HG03378 (cell line): ENCODE results near the gene CACNA1D.

Source experiments
- ATAC-seq: cut with Tn5 transposase; IDR thresholded peaks from one replicate; pipeline ENCODE4 v1.9.1; 2021; ENCODE audit warnings: mild to moderate bottlenecking, moderate library complexity; ENCODE audit not compliant: unreplicated experiment

Gene CACNA1D

GRCh38 chr3:53739966-53740365, 245.6 kb downstream of the CACNA1D start:
- no peak for ATAC-seq

DNA sequence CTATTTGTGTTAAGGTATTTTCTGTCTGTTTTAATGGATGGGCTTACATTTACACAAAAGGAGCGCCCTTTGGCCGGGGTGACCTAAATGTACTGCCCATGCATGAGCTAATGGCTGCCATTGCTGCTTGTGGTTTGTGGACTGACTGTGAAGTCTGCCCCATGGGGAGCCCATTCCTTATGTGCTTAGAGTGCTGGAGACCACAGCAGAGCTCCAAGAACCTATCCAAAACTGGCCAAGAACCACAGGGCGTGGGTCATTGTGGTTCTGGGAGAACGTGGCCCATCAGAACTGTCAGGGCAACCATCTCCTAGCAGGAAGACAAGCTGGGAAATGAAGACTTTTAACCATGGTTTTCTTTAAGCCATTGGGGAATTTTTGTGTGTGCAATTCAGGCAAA, 246.5 kb downstream of the CACNA1D start:
- ATAC-seq = no peak

GRCh38 chr3:53744351-53744750, 249.9 kb downstream of the CACNA1D start:
- ATAC-seq = no peak

- ATAC-seq = no peak
These were observed 253.1 kb downstream of the CACNA1D start for GRCh38 chr3:53747559-53747958.

- peak; percentile 86 for ATAC-seq
These were observed 254.3 kb downstream of the CACNA1D start for GRCh38 chr3:53748512-53749271.

DNA sequence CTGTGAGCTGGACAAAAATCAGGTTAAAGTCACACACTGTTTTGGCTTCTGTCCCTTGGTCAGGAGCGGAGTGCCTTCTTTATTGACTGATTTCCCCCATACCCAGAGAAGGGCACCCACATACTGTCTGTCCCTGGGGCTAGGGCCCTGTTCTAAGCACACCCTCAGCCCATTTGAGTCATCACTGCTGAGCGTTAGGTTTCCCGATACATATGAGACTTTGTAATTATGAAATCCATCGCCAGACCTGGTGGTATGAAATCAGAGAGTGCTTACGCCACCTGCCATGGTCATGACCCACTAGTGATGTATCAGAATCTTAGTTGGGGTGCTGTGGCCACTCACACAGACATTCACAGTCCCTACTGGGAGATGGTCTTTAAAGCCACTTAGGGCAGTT, 255.0 kb downstream of the CACNA1D start:
- no peak for ATAC-seq

- peak; percentile 30 for ATAC-seq
These were observed 256.1 kb downstream of the CACNA1D start for GRCh38 chr3:53750253-53751210.

DNA sequence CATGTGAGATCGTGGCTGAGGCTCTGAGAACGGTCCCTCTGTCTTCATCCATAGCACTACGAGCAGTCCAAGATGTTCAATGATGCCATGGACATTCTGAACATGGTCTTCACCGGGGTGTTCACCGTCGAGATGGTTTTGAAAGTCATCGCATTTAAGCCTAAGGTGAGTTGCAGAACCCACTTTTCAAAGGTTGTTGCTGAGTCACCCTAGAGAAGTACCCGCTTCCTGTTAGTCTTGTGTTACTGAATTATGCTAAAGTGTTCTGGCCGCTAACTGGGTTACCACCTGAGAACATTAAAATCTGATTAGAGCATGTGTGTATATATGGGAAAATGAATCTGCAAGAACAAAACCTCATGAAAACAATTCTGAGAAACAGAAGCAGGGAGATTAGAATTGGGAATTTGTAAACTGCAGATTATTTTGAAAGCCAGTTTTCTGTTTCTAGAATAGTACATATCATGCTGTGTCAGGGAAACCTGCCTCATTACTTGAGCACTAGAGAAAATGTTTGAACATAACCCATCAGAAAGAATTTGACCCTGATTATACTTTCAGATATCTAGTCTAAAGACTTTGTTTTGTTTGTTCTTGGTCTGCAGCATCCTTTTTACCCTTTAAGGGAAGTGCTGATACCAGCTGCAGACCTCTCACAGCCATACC, 259.2 kb downstream of the CACNA1D start:
- no peak for ATAC-seq

GRCh38 chr3:53754325-53754724, 259.9 kb downstream of the CACNA1D start:
- no peak for ATAC-seq

DNA sequence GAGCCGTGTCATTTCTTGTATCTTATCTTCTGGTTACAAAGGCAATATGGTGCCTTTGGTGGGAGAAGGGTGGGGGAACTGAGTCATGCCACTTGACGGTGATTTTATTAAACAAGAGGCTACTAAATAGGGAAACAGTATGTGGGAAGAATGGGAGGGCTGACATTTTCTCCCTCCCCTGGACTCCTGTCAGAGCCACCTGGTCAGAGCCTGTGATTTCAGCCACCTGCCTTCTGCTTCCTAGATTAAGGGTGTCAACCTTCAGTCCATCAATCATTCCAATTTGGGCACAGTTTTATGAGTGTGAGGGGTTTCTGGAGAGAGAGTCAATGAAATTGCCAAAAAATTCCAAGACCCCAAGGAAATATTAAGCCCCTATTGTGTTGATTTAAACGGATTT, 264.4 kb downstream of the CACNA1D start:
- no peak for ATAC-seq

- ATAC-seq = no peak
These were observed 268.9 kb downstream of the CACNA1D start for GRCh38 chr3:53763353-53763752.

GRCh38 chr3:53764026-53764775, 269.8 kb downstream of the CACNA1D start:
- ATAC-seq = no peak

DNA sequence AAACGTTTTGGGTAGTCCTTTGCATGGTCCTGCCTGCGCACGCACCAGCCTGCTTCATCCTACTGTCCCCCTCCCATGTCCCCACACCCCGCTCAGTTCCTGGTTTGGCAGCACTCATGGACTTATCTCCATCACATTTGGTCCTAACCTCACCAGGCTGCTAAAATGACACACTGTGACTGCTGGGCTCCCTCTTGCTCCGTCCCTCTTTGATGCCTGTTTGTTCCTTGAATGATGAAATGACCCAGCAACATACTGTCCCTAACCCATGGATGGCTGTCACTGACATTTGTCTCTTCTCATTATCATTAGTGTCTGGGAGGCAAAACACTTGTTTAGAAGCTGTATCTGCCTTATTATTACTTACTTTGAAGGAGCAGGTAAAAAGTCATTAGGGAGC, 271.3 kb downstream of the CACNA1D start:
- ATAC-seq = no peak

DNA sequence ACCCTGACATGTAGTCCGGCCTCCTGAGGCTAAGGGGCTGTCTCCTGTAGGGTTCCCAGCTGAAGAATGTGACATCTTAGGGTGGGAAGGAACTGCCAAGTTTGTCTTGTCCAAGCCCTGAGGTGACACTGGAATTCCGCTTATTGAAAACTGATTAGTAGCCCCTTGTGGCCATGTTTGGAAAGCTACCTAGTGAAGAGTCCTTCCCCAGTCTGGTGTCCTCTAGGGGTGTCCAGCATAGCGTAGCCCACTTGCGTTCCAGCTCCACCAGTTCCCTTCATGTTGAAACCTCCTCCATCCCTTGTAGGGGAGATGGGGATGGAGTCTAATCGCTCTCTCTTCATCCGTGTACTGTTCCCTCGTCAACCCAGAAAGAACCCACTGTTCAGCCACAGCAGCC, 272.3 kb downstream of the CACNA1D start:
- ATAC-seq = no peak

DNA sequence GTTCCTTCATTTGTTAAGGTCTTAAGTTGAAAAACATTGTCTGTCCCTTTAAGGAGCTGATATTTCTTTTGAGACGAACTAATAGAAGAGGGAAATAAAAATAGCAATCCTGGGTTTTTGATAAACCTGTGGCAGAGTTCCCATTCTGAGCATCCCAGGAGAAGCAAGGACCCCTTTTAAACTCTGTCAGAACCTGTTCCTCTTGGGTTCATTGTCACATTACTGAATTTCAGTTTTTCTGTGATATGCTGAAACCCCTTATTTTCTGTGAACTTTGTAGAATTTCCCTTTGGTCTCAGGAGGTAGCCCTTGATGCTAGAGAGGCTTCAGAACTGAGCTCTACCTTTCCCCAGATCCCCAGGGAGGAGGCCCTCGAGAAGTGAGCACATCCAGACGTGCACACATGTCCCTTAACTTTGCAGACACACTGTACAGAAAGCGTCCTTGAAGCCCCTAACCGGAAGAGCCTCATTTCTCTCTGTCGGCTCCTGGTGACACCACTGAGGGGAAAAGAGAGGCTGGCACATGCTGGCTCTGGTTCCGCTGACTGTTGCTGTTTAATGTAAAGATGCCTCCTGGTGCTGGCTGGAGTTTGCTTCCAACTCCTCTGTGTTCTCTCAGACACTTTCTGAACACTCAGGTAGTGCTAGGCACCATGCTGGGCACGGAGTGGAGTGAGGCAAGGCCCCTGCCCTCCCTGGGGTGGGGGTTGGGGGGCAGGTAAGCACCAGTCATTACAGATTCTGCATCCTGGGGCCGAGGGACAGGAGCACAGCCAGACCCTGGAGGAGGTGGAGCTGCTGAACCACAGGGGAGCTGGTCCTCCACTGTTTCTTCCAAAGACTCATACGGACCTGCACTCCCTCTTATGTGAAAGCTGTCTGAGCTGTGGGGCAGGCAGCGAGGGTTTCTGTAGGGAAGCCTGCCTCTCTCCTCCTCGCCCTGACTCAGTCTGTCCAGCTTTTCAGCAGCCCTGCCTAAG, 274.4 kb downstream of the CACNA1D start:
- no peak for ATAC-seq

DNA sequence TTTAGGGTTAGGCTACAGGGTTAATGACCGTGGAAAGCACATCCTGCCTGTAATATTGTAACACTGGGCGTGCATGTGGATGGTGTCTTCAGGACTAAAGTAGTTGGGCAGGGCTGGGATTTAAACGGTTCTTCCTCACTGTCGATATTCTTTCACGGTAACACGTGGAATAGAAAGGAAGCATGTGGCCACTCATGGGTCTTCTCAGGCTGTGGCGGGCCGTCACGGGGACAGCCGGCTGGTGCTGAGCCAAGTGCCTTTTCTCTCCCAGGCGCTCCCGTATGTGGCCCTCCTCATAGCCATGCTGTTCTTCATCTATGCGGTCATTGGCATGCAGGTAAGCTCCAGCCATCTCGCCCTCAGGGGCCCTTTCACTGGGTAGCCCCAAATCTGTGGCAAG, 278.2 kb downstream of the CACNA1D start:
- no peak for ATAC-seq

DNA sequence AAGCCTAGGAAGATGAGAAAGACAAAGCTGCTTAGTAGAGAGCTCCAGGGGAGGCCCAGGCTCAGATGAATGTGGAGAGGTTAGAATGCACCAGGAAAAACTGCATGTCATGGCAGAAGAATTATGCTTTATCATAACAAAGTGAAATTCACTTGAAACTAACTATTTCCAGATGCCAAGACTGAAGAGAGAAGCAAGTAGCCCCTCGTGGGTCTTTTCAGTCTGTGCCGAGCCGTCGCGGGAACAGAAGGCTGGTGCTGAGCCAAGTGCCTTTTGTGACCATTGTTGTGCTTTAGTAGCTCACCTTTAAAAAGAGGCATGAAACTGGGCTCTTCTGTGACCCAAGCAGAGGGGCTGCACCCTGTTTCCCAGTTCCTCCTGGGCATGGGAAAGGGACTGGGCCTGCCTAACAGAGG, 278.6 kb downstream of the CACNA1D start:
- no peak for ATAC-seq

- peak; percentile 92 for ATAC-seq
These were observed 279.4 kb downstream of the CACNA1D start for GRCh38 chr3:53773611-53774368.

GRCh38 chr3:53774414-53774813, 280.0 kb downstream of the CACNA1D start:
- ATAC-seq = no peak
